Measurements from ENCODE around the gene ZNF501.

GRCh38 chr3:44764248-44764647 is 34.8 kb downstream of the ZNF501 start:
- no peak for TF ChIP-seq CTCF (IDR thresholded peaks at IDR 0.05)
- TF ChIP-seq POLR2A (IDR thresholded peaks at IDR 0.05), result no peak
- TF ChIP-seq POLR2AphosphoS5 (IDR thresholded peaks at IDR 0.05), result no peak
- TF ChIP-seq EP300 (IDR thresholded peaks at IDR 0.05), result no peak
